Activated naive CD4-positive, alpha-beta T cell treated with anti-CD3 and anti-CD28 coated beads, Interleukin-2, amount 10 ng/mL, durations not matched to agents 7 days and 5 days (primary cell): ENCODE results near the gene ITPRIP.

Experiments
- CTCF ChIA-PET: fragments of 350-600 bp; sonication (Branson Sonifier 250); formaldehyde crosslinking; loops from one replicate; lab custom pipeline; 2021; ENCODE audit warnings: antibody characterized with exemption; lab: Charles Lee
- DNase-seq: peaks from one replicate; pipeline ENCODE4 v3.0.0-alpha.2; 2020
- H3K27ac Mint-ChIP-seq: one replicate; pipeline ENCODE4 v1.8.0; 2021; ENCODE audit warnings: mild to moderate bottlenecking, moderate library complexity, mixed read lengths
- H3K27me3 Mint-ChIP-seq: one replicate; pipeline ENCODE4 v1.8.0; 2021; ENCODE audit warnings: mild to moderate bottlenecking, mixed read lengths
- H3K36me3 Mint-ChIP-seq: one replicate; pipeline ENCODE4 v1.8.0; 2021; ENCODE audit warnings: mixed read lengths
- H3K4me1 Mint-ChIP-seq: one replicate; pipeline ENCODE4 v1.8.0; 2021; ENCODE audit warnings: mixed read lengths
- H3K4me3 Mint-ChIP-seq: one replicate; pipeline ENCODE4 v1.8.0; 2021; ENCODE audit warnings: mild to moderate bottlenecking, moderate library complexity, mixed read lengths
- H3K9me3 Mint-ChIP-seq: one replicate; pipeline ENCODE4 v1.8.0; 2021; ENCODE audit warnings: mixed read lengths

Gene ITPRIP

DNA sequence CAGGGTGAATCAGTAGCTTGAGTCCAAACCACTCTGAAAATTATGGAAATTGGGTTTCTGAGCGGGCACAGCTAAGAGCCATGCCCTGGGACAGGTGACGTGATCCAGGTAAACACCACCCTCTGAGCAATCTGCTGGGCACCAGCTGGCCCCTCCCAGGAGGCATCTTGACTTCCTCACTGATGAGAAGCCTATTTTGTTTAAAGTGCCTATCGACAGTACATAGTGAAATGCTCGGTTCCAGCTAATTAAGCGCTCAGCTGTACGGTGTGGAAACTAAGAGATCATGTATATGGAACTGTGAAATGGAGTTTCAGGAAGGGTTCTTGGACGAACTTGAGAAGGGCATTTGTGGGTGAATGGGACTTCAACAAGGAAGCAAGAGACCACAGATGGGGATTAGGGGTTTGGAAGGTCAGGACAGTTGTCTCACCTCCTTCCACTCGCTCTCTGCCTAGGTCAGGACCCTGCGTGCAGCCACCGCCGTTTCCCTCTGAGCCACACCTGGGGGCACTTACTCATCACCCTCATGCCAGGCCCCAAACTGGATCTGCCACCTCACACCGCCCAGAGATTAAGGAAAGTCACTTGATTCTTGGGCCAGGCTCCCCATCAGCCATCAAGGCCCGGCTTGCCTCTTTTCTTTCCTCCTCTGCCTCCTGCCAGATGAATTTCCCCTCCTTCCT is 3.2 kb downstream of the ITPRIP start:
- CTCF ChIA-PET: interaction anchor here (0.9 to 7.3 kb wide), 6 partner anchors 10 to 43 kb away, joined by 3 to 52 read pairs (median 7); partner anchors contain the start of gene CFAP58
- peaks cover 76% of the 10 kb centered on the region for H3K4me1 Mint-ChIP-seq
- H3K27me3 Mint-ChIP-seq: peaks cover 12% of the 10 kb centered on the region
- H3K36me3 Mint-ChIP-seq: peaks cover 36% of the 10 kb centered on the region
- H3K27ac Mint-ChIP-seq: peak overlapping the region; percentile 38
- no peak for DNase-seq
- H3K4me3 Mint-ChIP-seq: peak overlapping the region; percentile 82
- no peaks in the 10 kb centered on the region for H3K9me3 Mint-ChIP-seq

DNA sequence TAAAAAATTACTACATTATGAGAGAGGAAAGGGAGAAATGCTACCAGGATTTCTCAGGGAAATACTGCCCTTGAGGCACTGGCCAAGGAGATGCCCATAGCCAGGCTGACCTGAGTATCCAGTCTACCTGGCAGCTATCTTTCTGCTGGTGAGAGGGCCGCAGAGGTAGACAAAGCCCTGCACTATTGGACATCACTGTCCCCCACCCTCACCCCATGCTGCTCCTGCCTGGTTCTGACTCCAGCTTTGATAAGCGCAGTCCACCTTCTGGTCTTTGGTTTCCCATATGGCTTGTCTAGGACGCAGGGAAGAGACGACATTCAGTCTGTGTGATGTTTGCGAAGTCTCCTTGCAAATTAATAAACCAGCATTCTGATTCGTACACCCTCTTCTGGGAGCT is 3.7 kb downstream of the ITPRIP start:
- Mint-ChIP-seq H3K27ac (peak overlapping the region; percentile 14), H3K9me3 (no peaks in the 10 kb centered on the region), H3K36me3 (peaks cover 36% of the 10 kb centered on the region), H3K27me3 (peaks cover 6% of the 10 kb centered on the region), H3K4me3 (no peak overlapping the region), H3K4me1 (peaks cover 76% of the 10 kb centered on the region)
- no peak for DNase-seq
- CTCF ChIA-PET: interaction anchor here (0.9 to 7.3 kb wide), 6 partner anchors 9 to 42 kb away, joined by 3 to 52 read pairs (median 7); partner anchors contain the start of gene CFAP58

- DNase-seq: no peak
- no peaks in the 10 kb centered on the region for H3K9me3 Mint-ChIP-seq
- H3K27me3 Mint-ChIP-seq: peaks cover 4% of the 10 kb centered on the region
- CTCF ChIA-PET: interaction anchor here (1.5 to 7.3 kb wide), 4 partner anchors 9 to 42 kb away, joined by 3 to 52 read pairs (median 24); no protein-coding TSS in a partner anchor
- peaks cover 36% of the 10 kb centered on the region for H3K36me3 Mint-ChIP-seq
- peak overlapping the region; percentile 62 for H3K27ac Mint-ChIP-seq
- no peak overlapping the region for H3K4me3 Mint-ChIP-seq
- H3K4me1 Mint-ChIP-seq: peaks cover 76% of the 10 kb centered on the region
Measured at GRCh38 chr10:104333728-104334373, 4.4 kb downstream of the ITPRIP start.

GRCh38 chr10:104333032-104333727 is 5.1 kb downstream of the ITPRIP start:
- Mint-ChIP-seq H3K27me3 (no peaks in the 10 kb centered on the region), H3K27ac (peak overlapping the region; percentile 62), H3K4me3 (peak overlapping the region; percentile 24), H3K9me3 (no peaks in the 10 kb centered on the region), H3K4me1 (peaks cover 80% of the 10 kb centered on the region), H3K36me3 (peaks cover 37% of the 10 kb centered on the region)
- CTCF ChIA-PET: interaction anchor here (2.1 to 7.3 kb wide), 2 partner anchors 26 to 41 kb away, joined by 9 to 52 read pairs; no protein-coding TSS in a partner anchor
- peak; percentile 75 for DNase-seq

DNA sequence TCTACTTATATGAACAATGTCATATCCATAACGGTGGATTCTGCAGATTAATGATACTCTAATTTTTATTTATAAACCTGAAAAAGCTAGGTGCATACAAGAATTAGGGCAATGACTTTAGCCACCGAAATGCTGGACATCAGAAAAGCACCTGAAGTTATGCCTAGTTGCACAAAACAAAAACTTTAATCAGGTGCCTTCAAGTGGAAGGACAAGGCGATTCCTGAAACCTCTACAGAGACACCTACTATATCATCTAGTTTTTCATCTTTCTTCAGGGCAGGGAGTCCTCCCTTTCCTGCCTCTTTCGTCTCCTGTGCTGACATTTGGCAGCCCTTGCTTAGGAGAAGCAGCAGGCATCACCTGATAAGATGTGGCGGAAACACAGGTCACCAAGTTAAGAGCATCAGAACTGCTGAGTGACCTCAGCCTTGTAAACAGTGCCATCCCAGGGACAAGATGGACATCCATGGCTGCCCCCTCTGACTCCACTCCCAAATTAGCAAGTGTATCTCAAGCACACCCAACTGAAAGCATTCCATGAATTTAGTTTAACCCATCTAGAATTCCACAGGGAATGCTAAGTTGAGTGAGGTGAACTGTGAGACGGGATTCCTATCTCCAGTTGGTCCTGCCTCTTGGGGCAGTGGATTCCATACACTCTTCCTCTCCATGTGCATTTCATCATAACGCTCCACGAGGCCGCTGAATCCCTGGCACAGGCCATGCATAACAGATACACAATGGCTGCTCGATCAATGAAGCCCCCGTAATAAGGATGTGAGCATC is 5.8 kb downstream of the ITPRIP start:
- H3K4me1 Mint-ChIP-seq: peaks cover 87% of the 10 kb centered on the region
- H3K27ac Mint-ChIP-seq: peak overlapping the region; percentile 62
- CTCF ChIA-PET: no interaction called here
- H3K4me3 Mint-ChIP-seq: no peak overlapping the region
- H3K27me3 Mint-ChIP-seq: no peaks in the 10 kb centered on the region
- no peak for DNase-seq
- no peaks in the 10 kb centered on the region for H3K9me3 Mint-ChIP-seq
- H3K36me3 Mint-ChIP-seq: peaks cover 42% of the 10 kb centered on the region

DNA sequence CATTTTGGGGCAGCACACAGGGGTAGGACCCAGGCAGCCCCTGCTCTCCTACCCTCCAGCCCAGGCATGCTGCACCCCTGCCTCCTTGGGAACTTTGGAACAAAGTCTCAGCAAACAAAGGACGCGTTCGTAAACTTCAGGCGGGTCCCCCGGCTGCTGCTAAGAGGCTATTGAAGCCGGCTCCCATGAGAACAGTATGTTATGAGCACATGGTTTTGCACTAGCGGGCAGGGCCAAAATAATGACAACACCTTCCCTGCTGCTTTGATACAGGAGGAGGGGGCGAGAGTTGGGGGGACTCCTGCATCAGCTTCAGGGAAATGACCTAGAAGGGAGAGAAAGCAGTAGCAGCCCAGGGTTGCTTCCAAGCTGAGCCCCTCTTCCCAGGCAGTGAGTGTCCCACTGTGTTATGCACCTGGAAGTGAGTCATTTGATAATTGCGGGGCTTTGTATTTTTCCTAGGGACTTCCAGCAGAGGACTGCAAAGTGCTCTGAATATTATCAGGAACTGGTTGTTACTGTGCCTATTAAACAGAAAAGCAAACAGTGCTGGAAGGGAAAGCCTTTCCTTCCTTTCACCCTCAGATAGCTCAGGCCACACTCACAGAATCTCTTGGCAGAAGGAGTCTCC is 6.9 kb downstream of the ITPRIP start:
- H3K4me3 Mint-ChIP-seq: no peak overlapping the region
- CTCF ChIA-PET: interaction anchor here (3.1 kb wide), 1 partner anchor 25 kb away, joined by 15 read pairs; no protein-coding TSS in a partner anchor
- no peak for DNase-seq
- no peak overlapping the region for H3K27ac Mint-ChIP-seq
- no peaks in the 10 kb centered on the region for H3K9me3 Mint-ChIP-seq
- peaks cover 98% of the 10 kb centered on the region for H3K4me1 Mint-ChIP-seq
- no peaks in the 10 kb centered on the region for H3K27me3 Mint-ChIP-seq
- peaks cover 47% of the 10 kb centered on the region for H3K36me3 Mint-ChIP-seq

- Mint-ChIP-seq H3K27ac (peak overlapping the region; percentile 95), H3K4me3 (peak overlapping the region; percentile 74), H3K36me3 (peaks cover 52% of the 10 kb centered on the region), H3K27me3 (no peaks in the 10 kb centered on the region), H3K9me3 (no peaks in the 10 kb centered on the region), H3K4me1 (peaks cover 99% of the 10 kb centered on the region)
- CTCF ChIA-PET: interaction anchor here (0.9 to 3.1 kb wide), 4 partner anchors 19 to 38 kb away, joined by 3 to 15 read pairs (median 4); no protein-coding TSS in a partner anchor
- DNase-seq: peak; percentile 16
Measured at GRCh38 chr10:104330168-104331110, 7.8 kb downstream of the ITPRIP start.

- H3K4me3 Mint-ChIP-seq: peak overlapping the region; percentile 74
- H3K4me1 Mint-ChIP-seq: peaks cover 99% of the 10 kb centered on the region
- no peaks in the 10 kb centered on the region for H3K9me3 Mint-ChIP-seq
- DNase-seq: no peak
- CTCF ChIA-PET: interaction anchor here (0.9 to 3.1 kb wide), 6 partner anchors 20 to 37 kb away, joined by 3 to 15 read pairs (median 3); partner anchors contain the start of gene CFAP58
- peak overlapping the region; percentile 95 for H3K27ac Mint-ChIP-seq
- peaks cover 52% of the 10 kb centered on the region for H3K36me3 Mint-ChIP-seq
- H3K27me3 Mint-ChIP-seq: no peaks in the 10 kb centered on the region
Measured at GRCh38 chr10:104329735-104330134, 8.5 kb downstream of the ITPRIP start.

GRCh38 chr10:104328896-104329710 is 9.2 kb downstream of the ITPRIP start:
- peak overlapping the region; percentile 95 for H3K27ac Mint-ChIP-seq
- DNase-seq: peak; percentile 85
- CTCF ChIA-PET: interaction anchor here (0.8 to 3.1 kb wide), 7 partner anchors 9 to 37 kb away, joined by 3 to 15 read pairs (median 3); partner anchors contain the start of genes CFAP58 and ITPRIP
- peak overlapping the region; percentile 74 for H3K4me3 Mint-ChIP-seq
- H3K4me1 Mint-ChIP-seq: peaks cover 99% of the 10 kb centered on the region
- peaks cover 57% of the 10 kb centered on the region for H3K36me3 Mint-ChIP-seq
- H3K9me3 Mint-ChIP-seq: no peaks in the 10 kb centered on the region
- H3K27me3 Mint-ChIP-seq: no peaks in the 10 kb centered on the region

- H3K27me3 Mint-ChIP-seq: no peaks in the 10 kb centered on the region
- peak overlapping the region; percentile 74 for H3K4me3 Mint-ChIP-seq
- peak overlapping the region; percentile 95 for H3K27ac Mint-ChIP-seq
- DNase-seq: no peak
- peaks cover 99% of the 10 kb centered on the region for H3K4me1 Mint-ChIP-seq
- CTCF ChIA-PET: interaction anchor here (0.8 to 3.1 kb wide), 3 partner anchors 9 to 29 kb away, joined by 3 to 15 read pairs (median 4); partner anchors contain the start of gene ITPRIP
- H3K9me3 Mint-ChIP-seq: no peaks in the 10 kb centered on the region
- peaks cover 60% of the 10 kb centered on the region for H3K36me3 Mint-ChIP-seq
Measured at GRCh38 chr10:104328646-104328895, 9.7 kb downstream of the ITPRIP start.

DNA sequence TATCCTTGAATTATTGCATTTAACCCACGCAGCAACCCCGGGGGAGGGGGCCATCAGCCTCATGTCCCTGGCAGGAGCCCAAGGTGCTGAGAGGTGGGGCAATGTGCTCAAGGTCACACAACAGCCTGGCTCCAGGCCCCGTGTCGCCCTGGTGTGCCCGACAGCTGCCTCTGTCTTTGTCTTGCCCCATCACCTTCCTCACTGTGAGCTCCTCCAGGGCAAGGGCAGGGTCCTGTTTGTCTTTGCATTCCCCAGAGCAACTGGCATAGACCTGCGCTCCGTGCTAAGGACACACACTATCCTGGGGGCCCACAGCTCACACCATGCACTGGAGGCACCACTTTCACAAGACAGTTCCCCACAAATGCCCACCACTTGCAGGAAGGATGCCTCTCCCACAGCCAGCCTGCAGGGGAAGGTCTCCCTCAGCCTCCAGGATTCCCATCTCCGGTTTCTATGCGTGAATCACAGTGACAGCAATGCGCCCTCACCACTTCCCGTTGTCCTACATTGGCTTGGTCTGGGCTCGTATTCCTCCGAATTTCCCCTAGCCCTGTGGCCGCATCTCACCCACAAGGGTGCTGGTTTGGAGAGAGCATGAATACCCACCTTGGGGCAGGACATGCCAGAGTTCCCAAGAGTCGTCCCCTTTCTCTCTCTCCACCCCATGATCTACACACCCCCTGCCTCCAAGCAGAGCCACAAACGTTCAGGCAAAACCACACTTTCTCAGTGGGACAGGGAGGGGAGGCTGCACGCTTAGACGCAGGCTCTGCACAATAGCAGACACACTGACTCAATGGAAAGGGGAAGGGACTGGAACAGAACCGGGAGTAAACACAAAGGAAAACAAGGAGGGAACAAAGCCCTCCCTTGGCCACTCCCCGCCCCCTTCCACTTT is 10.3 kb downstream of the ITPRIP start:
- Mint-ChIP-seq H3K4me1 (peaks cover 99% of the 10 kb centered on the region), H3K9me3 (no peaks in the 10 kb centered on the region), H3K36me3 (peaks cover 56% of the 10 kb centered on the region), H3K27ac (peak overlapping the region; percentile 95), H3K4me3 (peak overlapping the region; percentile 74), H3K27me3 (no peaks in the 10 kb centered on the region)
- CTCF ChIA-PET: interaction anchor here (1.0 to 3.1 kb wide), 4 partner anchors 9 to 23 kb away, joined by 3 to 15 read pairs (median 6); partner anchors contain the start of gene ITPRIP
- DNase-seq: no peak
